B cell (primary cell): ENCODE data around the gene FAHD1. TPM values are rescaled to one million over a fixed set of nuclear protein-coding genes. Genes with fewer than 3 reads are reported as not detected.

Source experiments
- ATAC-seq: fragments of 200-7000 bp; cut with Tn5 transposase; one replicate; pipeline ENCODE4 v1.10.0; 2021; ENCODE audit warnings: low read depth, mild to moderate bottlenecking, moderate number of reproducible peaks, moderate library complexity
- CTCF ChIA-PET: fragments of 350-600 bp; sonication (Branson Sonifier 250); formaldehyde crosslinking; loops from one replicate; lab custom pipeline; 2021; ENCODE audit warnings: antibody characterized with exemption, inconsistent platforms; lab: Charles Lee
- POLR2A ChIA-PET: fragments of 350-600 bp; sonication (Branson Sonifier 250); formaldehyde crosslinking; loops from one replicate; lab custom pipeline; 2021; ENCODE audit warnings: antibody characterized with exemption; lab: Charles Lee
- DNase-seq: peaks from one replicate; pipeline ENCODE4 v3.0.0; 2013
- H2AFZ ChIP-seq: 2 replicates; pipeline ENCODE4 v1.6.1; 2012; ENCODE audit warnings: mild to moderate bottlenecking, low read depth, low read length; ENCODE audit not compliant: insufficient read depth, poor library complexity, severe bottlenecking
- H3K27ac ChIP-seq, 2 donors: 1 replicate in 1 of 2; 2 replicates in 1 of 2; pipeline ENCODE4 v1.5.1; 2012 to 2013; ENCODE audit warnings: low read length in 2 of 2, mild to moderate bottlenecking in 2 of 2, moderate library complexity in 1 of 2
- H3K27me3 ChIP-seq, 4 experiments: fragments of 200-600 bp in 1 of 4; sonication (generic) in 1 of 4; replicated peaks in 1 of 4; 1 replicate in 2 of 4; 2 replicates in 2 of 4; pipeline versions ENCODE4 v1.6.1 to v1.7.0; 2013 to 2016; ENCODE audit warnings: low read length in 3 of 4, mild to moderate bottlenecking in 2 of 4, mixed read lengths in 1 of 4, moderate library complexity in 1 of 4; ENCODE audit not compliant: insufficient read depth in 4 of 4, control insufficient read depth in 3 of 4; ENCODE audit errors: control extremely low read depth in 1 of 4
- H3K36me3 ChIP-seq, 2 experiments: replicated peaks in 1 of 2; 1 replicate in 1 of 2; 2 replicates in 1 of 2; pipeline versions ENCODE4 v1.6.1 to v1.7.1; 2013; ENCODE audit warnings: low read length in 1 of 2; ENCODE audit not compliant: insufficient read depth in 2 of 2, control insufficient read depth in 1 of 2; ENCODE audit errors: control extremely low read depth in 1 of 2, extremely low read depth in 1 of 2
- H3K4me1 ChIP-seq, 2 donors: fragments of 200-600 bp in 1 of 2; sonication (generic) in 1 of 2; 1 replicate in 1 of 2; 2 replicates in 1 of 2; pipeline versions ENCODE4 v1.5.1 to v1.6.1; 2013 to 2017; ENCODE audit warnings: low read length in 2 of 2; ENCODE audit not compliant: control insufficient read depth in 2 of 2, insufficient read depth in 2 of 2
- H3K4me2 ChIP-seq: replicated peaks from 2 replicates; pipeline ENCODE3; 2012; ENCODE audit warnings: mild to moderate bottlenecking, low read depth, low read length; ENCODE audit not compliant: poor library complexity, severe bottlenecking
- H3K4me3 ChIP-seq, 5 experiments: fragments of 200-600 bp in 1 of 5; sonication (generic) in 1 of 5; 1 replicate in 3 of 5; 2 replicates in 2 of 5; pipeline versions ENCODE4 v1.5.1 to v1.7.0; 2011 to 2016; ENCODE audit warnings: low read length in 4 of 5, mild to moderate bottlenecking in 4 of 5, low read depth in 2 of 5, control low read depth in 1 of 5, moderate library complexity in 1 of 5; ENCODE audit not compliant: insufficient read depth in 1 of 5; ENCODE audit errors: control extremely low read depth in 1 of 5, extremely low read depth in 1 of 5
- H3K79me2 ChIP-seq: fragments of 200-600 bp; sonication (generic); one replicate; pipeline ENCODE4 v1.6.0; 2016; ENCODE audit warnings: low read length; ENCODE audit not compliant: control insufficient read depth, insufficient read depth
- H3K9ac ChIP-seq: fragments of 200-600 bp; sonication (generic); 2 replicates; pipeline ENCODE4 v1.6.1; 2017; ENCODE audit warnings: mild to moderate bottlenecking, low read length, moderate library complexity
- H3K9me3 ChIP-seq, 3 donors: one replicate each; pipeline versions ENCODE4 v1.6.1 to v1.7.1; 2013; ENCODE audit warnings: low read length in 2 of 3; ENCODE audit not compliant: control insufficient read depth in 2 of 3, insufficient read depth in 1 of 3; ENCODE audit errors: control extremely low read depth in 1 of 3
- H4K20me1 ChIP-seq: 2 replicates; pipeline ENCODE4 v1.6.0; 2012; ENCODE audit warnings: mild to moderate bottlenecking, low read length; ENCODE audit not compliant: insufficient read depth, control insufficient read depth, poor library complexity, severe bottlenecking
- H3K27ac Mint-ChIP-seq: one replicate; pipeline ENCODE4 v1.8.0; 2021; ENCODE audit warnings: mixed read lengths
- H3K27me3 Mint-ChIP-seq: one replicate; pipeline ENCODE4 v1.8.0; 2021; ENCODE audit warnings: mixed read lengths
- H3K4me1 Mint-ChIP-seq: one replicate; pipeline ENCODE4 v1.8.0; 2021; ENCODE audit warnings: mixed read lengths
- H3K4me3 Mint-ChIP-seq: one replicate; pipeline ENCODE4 v1.8.0; 2021; ENCODE audit warnings: mixed read lengths
- H3K9me3 Mint-ChIP-seq: one replicate; pipeline ENCODE4 v1.8.0; 2022; ENCODE audit warnings: mixed read lengths; ENCODE audit not compliant: insufficient read depth
- EZH2 ChIP-seq: IDR thresholded peaks from 2 replicates; pipeline ENCODE4 v1.6.1; 2012; ENCODE audit warnings: borderline replicate concordance, low read depth, mild to moderate bottlenecking, moderate library complexity, low read length; ENCODE audit not compliant: insufficient read depth, poor library complexity, severe bottlenecking
- WGBS: methylation state at CpG from one replicate; pipeline ENCODE4 v1.1.5; 2013; ENCODE audit warnings: missing lambda C conversion rate; ENCODE audit not compliant: insufficient coverage; 5-methylcytosine and 5-hydroxymethylcytosine counted together
- intact Hi-C: fragments of 100-400 bp; cut with micrococcal nuclease; formaldehyde crosslinking; loops from one replicate; pipeline ENCODE4 v1.10.0; 2022
- polyA plus RNA-seq: library from polyadenylated mRNA; depleted of rRNA; stranded (reverse); fragments of >200 nt; gene quantifications from 2 replicates; pipeline ENCODE4 v1.2.3, GENCODE V29; 2012
- total RNA-seq, 2 donors: library from RNA; stranded (reverse); fragments of 120-200 nt in 1 of 2; gene quantifications; 1 replicate in 1 of 2; 2 replicates in 1 of 2; pipeline versions ENCODE4 v1.2.3 to v1.2.4, GENCODE V29; 2013 to 2022
- TF ChIP-seq, protein P1 (sequence below): fragments of 200-600 bp; IDR thresholded peaks from one replicate; pipeline ENCODE4 v1.8.0; 2022; ENCODE audit warnings: antibody characterized with exemption, mild to moderate bottlenecking

Gene FAHD1
- total and polyA plus RNA-seq, 2 donors (not counting 1 experiment from before 2014, with no cell fraction given): 11.0 to 14.5 TPM

DNA sequence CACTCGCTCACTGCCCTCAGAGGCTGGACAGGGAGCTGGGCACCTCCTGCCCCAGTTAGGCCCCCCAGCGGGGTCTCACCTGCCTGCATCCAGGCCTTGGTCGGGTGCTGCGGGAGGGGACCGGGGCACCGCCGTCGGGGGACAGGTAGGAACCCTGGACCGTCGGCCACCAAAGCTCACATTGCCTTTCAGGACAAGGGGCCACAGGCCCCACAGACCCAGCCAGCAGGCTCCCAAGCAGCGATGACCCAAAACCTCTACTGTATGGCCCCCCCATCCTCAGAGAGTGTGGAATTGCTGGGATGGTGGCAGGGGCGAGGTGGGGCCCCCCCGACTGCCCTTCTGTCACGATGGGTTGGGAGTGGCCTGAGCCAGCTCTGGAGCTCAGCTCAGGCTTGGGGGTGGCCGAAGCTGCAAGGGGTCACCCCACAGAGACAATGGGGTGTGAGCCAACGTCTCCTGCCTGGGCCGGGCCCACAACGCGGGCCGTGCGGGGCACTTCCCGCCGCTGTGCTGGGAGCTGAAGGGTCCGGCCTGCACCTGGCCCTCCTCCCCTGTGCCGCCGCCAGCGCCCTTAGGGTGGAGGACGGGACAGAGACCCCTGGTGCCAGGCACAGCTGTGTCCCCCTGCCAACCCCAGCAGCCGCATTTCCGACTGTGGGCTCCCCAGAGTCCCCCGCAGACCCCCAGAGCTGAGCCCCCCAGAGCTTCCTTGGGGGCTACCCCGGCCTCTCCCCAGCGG lies 34.0 kb upstream of the FAHD1 start:
- H3K9ac ChIP-seq: no peak overlapping the region
- intact Hi-C loops: no loop called here
- Mint-ChIP-seq H3K9me3 (peaks cover 2% of the 10 kb centered on the region), H3K27ac (no peak overlapping the region), H3K4me3 (no peak overlapping the region), H3K4me1 (no peaks in the 10 kb centered on the region), H3K27me3 (no peaks in the 10 kb centered on the region)
- H3K27me3 ChIP-seq: no peaks in the 10 kb centered on the region
- H2AFZ ChIP-seq: no peak overlapping the region
- TF ChIP-seq, protein P1, sequence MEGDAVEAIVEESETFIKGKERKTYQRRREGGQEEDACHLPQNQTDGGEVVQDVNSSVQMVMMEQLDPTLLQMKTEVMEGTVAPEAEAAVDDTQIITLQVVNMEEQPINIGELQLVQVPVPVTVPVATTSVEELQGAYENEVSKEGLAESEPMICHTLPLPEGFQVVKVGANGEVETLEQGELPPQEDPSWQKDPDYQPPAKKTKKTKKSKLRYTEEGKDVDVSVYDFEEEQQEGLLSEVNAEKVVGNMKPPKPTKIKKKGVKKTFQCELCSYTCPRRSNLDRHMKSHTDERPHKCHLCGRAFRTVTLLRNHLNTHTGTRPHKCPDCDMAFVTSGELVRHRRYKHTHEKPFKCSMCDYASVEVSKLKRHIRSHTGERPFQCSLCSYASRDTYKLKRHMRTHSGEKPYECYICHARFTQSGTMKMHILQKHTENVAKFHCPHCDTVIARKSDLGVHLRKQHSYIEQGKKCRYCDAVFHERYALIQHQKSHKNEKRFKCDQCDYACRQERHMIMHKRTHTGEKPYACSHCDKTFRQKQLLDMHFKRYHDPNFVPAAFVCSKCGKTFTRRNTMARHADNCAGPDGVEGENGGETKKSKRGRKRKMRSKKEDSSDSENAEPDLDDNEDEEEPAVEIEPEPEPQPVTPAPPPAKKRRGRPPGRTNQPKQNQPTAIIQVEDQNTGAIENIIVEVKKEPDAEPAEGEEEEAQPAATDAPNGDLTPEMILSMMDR: no peak
- TF ChIP-seq EZH2: no peak
- H4K20me1 ChIP-seq: peaks cover 10% of the 10 kb centered on the region
- CTCF ChIA-PET: no interaction called here
- H3K4me3 ChIP-seq: no peak overlapping the region
- peaks cover 0 to 18% of the 10 kb centered on the region in 2 experiments for H3K36me3 ChIP-seq
- no peak overlapping the region for H3K27ac ChIP-seq
- H3K79me2 ChIP-seq: peaks cover 21% of the 10 kb centered on the region
- ATAC-seq (no peak), DNase-seq (no peak)
- no peaks in the 10 kb centered on the region for H3K4me1 ChIP-seq
- WGBS: 96% methylated on average over 32 of the region's 33 CpGs
- H3K9me3 ChIP-seq: peaks cover 0 to 12% (median 6%) of the 10 kb centered on the region in 3 donors
- H3K4me2 ChIP-seq: no peak overlapping the region
- POLR2A ChIA-PET: no interaction called here

DNA sequence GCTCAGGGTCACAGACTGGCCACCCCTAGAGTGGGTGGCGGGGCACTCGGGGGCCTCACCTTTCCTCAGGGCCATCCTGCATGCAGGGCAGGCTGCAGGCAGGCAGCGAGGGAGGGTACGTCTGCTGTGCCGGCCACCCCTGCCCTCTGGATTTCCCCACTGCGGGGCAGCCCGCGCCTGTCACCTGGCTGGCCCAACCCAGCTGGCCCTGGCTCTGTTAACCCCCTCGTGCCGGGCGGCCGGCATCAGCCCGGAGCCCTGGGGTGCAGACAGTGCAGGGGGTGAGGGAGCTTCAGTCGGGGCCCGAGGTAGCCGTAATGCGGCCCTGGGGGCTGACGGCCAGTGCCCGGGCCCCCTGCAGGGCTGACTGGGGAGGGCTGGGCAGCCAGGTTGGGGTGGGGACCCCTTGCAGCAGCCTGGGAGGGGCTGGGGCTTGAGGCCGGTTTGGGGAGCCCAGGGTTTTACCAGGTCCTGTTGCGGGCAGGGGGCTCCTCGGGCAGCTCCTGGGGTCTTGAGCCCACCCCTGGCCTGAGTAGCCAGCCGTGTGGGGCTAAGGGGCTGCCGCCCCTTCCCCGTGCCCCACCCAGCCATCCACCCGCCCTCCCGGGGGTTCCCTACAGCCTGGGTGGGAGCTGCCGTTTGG lies 33.3 kb upstream of the FAHD1 start, which contains the start of gene IGFALS:
Gene IGFALS (minus strand): TSS at position 128 of the 643 bp plus-strand sequence. CDS start 53 bp downstream, at position 75.
- no peak for DNase-seq
- no peak within 1 kb of the TSS for H3K27ac Mint-ChIP-seq
- H3K4me3 Mint-ChIP-seq: no peak within 1 kb of the TSS
- intact Hi-C loops: no loop called here
- peaks cover 0 to 19% (median 7%) of the 10 kb centered on the region in 3 donors for H3K9me3 ChIP-seq
- peaks cover 3% of the 10 kb centered on the region for H4K20me1 ChIP-seq
- H3K4me3 ChIP-seq: no peak within 1 kb of the TSS
- ATAC-seq: no peak
- no peaks in the 10 kb centered on the region for H3K27me3 ChIP-seq
- 93% methylated on average over 28 of the region's 28 CpGs for WGBS
- CTCF ChIA-PET: no interaction called here
- no peak within 1 kb of the TSS for H3K27ac ChIP-seq
- H3K4me2 ChIP-seq: no peak within 1 kb of the TSS
- no peaks in the 10 kb centered on the region for H3K27me3 Mint-ChIP-seq
- H3K9me3 Mint-ChIP-seq: peaks cover 2% of the 10 kb centered on the region
- no peak within 1 kb of the TSS for H2AFZ ChIP-seq
- peaks cover 14% of the 10 kb centered on the region for H3K79me2 ChIP-seq
- TF ChIP-seq EZH2: no peak
- TF ChIP-seq, protein P1: no peak
- POLR2A ChIA-PET: no interaction called here
- peaks cover 0 to 11% of the 10 kb centered on the region in 2 experiments for H3K36me3 ChIP-seq
- no peaks in the 10 kb centered on the region for H3K4me1 Mint-ChIP-seq
- H3K4me1 ChIP-seq: no peaks in the 10 kb centered on the region
- H3K9ac ChIP-seq: no peak within 1 kb of the TSS
